Measurements from ENCODE around the gene CEP19. TPM values are rescaled to one million over a fixed set of nuclear protein-coding genes. Genes with fewer than 3 reads are reported as not detected.
A peak's percentile ranks its signal among the peaks of the same experiment; 100 is the strongest.
"Not testable (repeated sequence)": the region's sequence is repeated elsewhere in the genome, so short reads cannot be mapped to it uniquely, and the experiment has no call there.

CEP19 gene
- polyA plus RNA-seq, 1 donor (not counting 4 experiments of a cell fraction or from before 2014, with no cell fraction given): 3.1 TPM

GRCh38 chr3:196726788-196727675 lies 15.0 kb upstream of the CEP19 start:
- Histone ChIP-seq H3K79me2 (ENCODE audit: control insufficient read depth, insufficient read depth, low read length) (no peaks in the 10 kb centered on the region), H2AFZ (ENCODE audit: control insufficient read depth, low read length) (no peak overlapping the region), H3K9ac (ENCODE audit: control insufficient read depth, extremely low read depth, insufficient read depth, low read length) (no peak overlapping the region), H3K4me2 (ENCODE audit: control insufficient read depth, extremely low read depth, insufficient read depth, low read depth, low read length) (no peak overlapping the region), H4K20me1 (ENCODE audit: control insufficient read depth, extremely low read depth, insufficient read depth, low read length) (no peaks in the 10 kb centered on the region), H3K27me3 (ENCODE audit: control insufficient read depth, extremely low read depth, insufficient read depth, low read length) (no peaks in the 10 kb centered on the region), H3K9me1 (ENCODE audit: control insufficient read depth, extremely low read depth, insufficient read depth, low read length) (no peaks in the 10 kb centered on the region), H3K4me1 (ENCODE audit: control insufficient read depth, extremely low read depth, insufficient read depth, low read length) (no peaks in the 10 kb centered on the region), H3K9me3 (ENCODE audit: control insufficient read depth, low read depth, low read length) (no peaks in the 10 kb centered on the region), H3K27ac (ENCODE audit: control insufficient read depth, insufficient read depth, low read length) (no peak overlapping the region), H3K4me3 (ENCODE audit: control insufficient read depth in 2 of 3, extremely low read depth in 1 of 3, insufficient read depth in 2 of 3, low read depth in 1 of 3, low read length in 3 of 3) (no peak overlapping the region), H3K36me3 (ENCODE audit: control insufficient read depth in 2 of 2, extremely low read depth in 1 of 2, insufficient read depth in 2 of 2, low read length in 2 of 2) (peaks cover 0 to 6% of the 10 kb centered on the region in 2 experiments)
- dilution Hi-C loops (cut with MboI; ENCODE audit: extremely low pct_ligation_motif_present, low sequenced_read_pairs): no loop called here
- DNase-seq (ENCODE audit: low read depth, low spot score): no peak
- TF ChIP-seq EZH2 (IDR thresholded peaks at IDR 0.05; ENCODE audit: low read length): no peak
- TF ChIP-seq CTCF (optimal IDR thresholded peaks at IDR 0.05 in 1 of 3, IDR thresholded peaks at IDR 0.05 in 1 of 3, conservative IDR thresholded peaks at IDR 0.05 in 1 of 3; ENCODE audit: extremely low read depth in 1 of 3, insufficient read depth in 2 of 3, low read length in 3 of 3): no peak
- FAIRE-seq: peak; percentile 63

GRCh38 chr3:196721097-196721496 lies 9.0 kb upstream of the CEP19 start:
- no peak overlapping the region for H3K27ac ChIP-seq (ENCODE audit: control insufficient read depth, insufficient read depth, low read length)
- H4K20me1 ChIP-seq (ENCODE audit: control insufficient read depth, extremely low read depth, insufficient read depth, low read length): no peaks in the 10 kb centered on the region
- H2AFZ ChIP-seq (ENCODE audit: control insufficient read depth, low read length): no peak overlapping the region
- H3K9me3 ChIP-seq (ENCODE audit: control insufficient read depth, low read depth, low read length): no peaks in the 10 kb centered on the region
- H3K4me1 ChIP-seq (ENCODE audit: control insufficient read depth, extremely low read depth, insufficient read depth, low read length): no peaks in the 10 kb centered on the region
- no peaks in the 10 kb centered on the region for H3K27me3 ChIP-seq (ENCODE audit: control insufficient read depth, extremely low read depth, insufficient read depth, low read length)
- H3K4me3 ChIP-seq (ENCODE audit: control insufficient read depth in 2 of 3, extremely low read depth in 1 of 3, insufficient read depth in 2 of 3, low read depth in 1 of 3, low read length in 3 of 3): no peak overlapping the region
- H3K9me1 ChIP-seq (ENCODE audit: control insufficient read depth, extremely low read depth, insufficient read depth, low read length): no peaks in the 10 kb centered on the region
- DNase-seq (ENCODE audit: low read depth, low spot score): no peak
- no peak overlapping the region for H3K9ac ChIP-seq (ENCODE audit: control insufficient read depth, extremely low read depth, insufficient read depth, low read length)
- no peak for FAIRE-seq
- H3K4me2 ChIP-seq (ENCODE audit: control insufficient read depth, extremely low read depth, insufficient read depth, low read depth, low read length): no peak overlapping the region
- dilution Hi-C loops (cut with MboI; ENCODE audit: extremely low pct_ligation_motif_present, low sequenced_read_pairs): no loop called here
- TF ChIP-seq EZH2 (IDR thresholded peaks at IDR 0.05; ENCODE audit: low read length): no peak
- TF ChIP-seq CTCF (optimal IDR thresholded peaks at IDR 0.05 in 1 of 3, IDR thresholded peaks at IDR 0.05 in 1 of 3, conservative IDR thresholded peaks at IDR 0.05 in 1 of 3; ENCODE audit: extremely low read depth in 1 of 3, insufficient read depth in 2 of 3, low read length in 3 of 3): no peak
- peaks cover 1 to 10% of the 10 kb centered on the region in 2 experiments for H3K36me3 ChIP-seq (ENCODE audit: control insufficient read depth in 2 of 2, extremely low read depth in 1 of 2, insufficient read depth in 2 of 2, low read length in 2 of 2)
- peaks cover 5% of the 10 kb centered on the region for H3K79me2 ChIP-seq (ENCODE audit: control insufficient read depth, insufficient read depth, low read length)

GRCh38 chr3:196717162-196717561 lies 5.1 kb upstream of the CEP19 start:
- H3K4me3 ChIP-seq (ENCODE audit: control insufficient read depth in 2 of 3, extremely low read depth in 1 of 3, insufficient read depth in 2 of 3, low read depth in 1 of 3, low read length in 3 of 3); H4K20me1 ChIP-seq (ENCODE audit: control insufficient read depth, extremely low read depth, insufficient read depth, low read length); H3K4me2 ChIP-seq (ENCODE audit: control insufficient read depth, extremely low read depth, insufficient read depth, low read depth, low read length); FAIRE-seq; H3K27ac ChIP-seq (ENCODE audit: control insufficient read depth, insufficient read depth, low read length); H3K9me1 ChIP-seq (ENCODE audit: control insufficient read depth, extremely low read depth, insufficient read depth, low read length); DNase-seq (ENCODE audit: low read depth, low spot score); H3K4me1 ChIP-seq (ENCODE audit: control insufficient read depth, extremely low read depth, insufficient read depth, low read length); H3K9ac ChIP-seq (ENCODE audit: control insufficient read depth, extremely low read depth, insufficient read depth, low read length); H2AFZ ChIP-seq (ENCODE audit: control insufficient read depth, low read length); H3K27me3 ChIP-seq (ENCODE audit: control insufficient read depth, extremely low read depth, insufficient read depth, low read length); H3K9me3 ChIP-seq (ENCODE audit: control insufficient read depth, low read depth, low read length); dilution Hi-C loops (cut with MboI; ENCODE audit: extremely low pct_ligation_motif_present, low sequenced_read_pairs): not testable (repeated sequence)
- Histone ChIP-seq H3K36me3 (ENCODE audit: control insufficient read depth in 2 of 2, extremely low read depth in 1 of 2, insufficient read depth in 2 of 2, low read length in 2 of 2) (peaks cover 0 to 10% of the 10 kb centered on the region in 2 experiments), H3K79me2 (ENCODE audit: control insufficient read depth, insufficient read depth, low read length) (peaks cover 15% of the 10 kb centered on the region)

Data from keratinocyte (primary cell).